IMR-90 (cell line): Measurements from ENCODE around the gene MSL3B.

Experiments used
- ATAC-seq: fragments of 200-7000 bp; cut with Tn5 transposase; 2 replicates; pipeline ENCODE4 v1.9.1; 2020; ENCODE audit warnings: low read depth, mild to moderate bottlenecking, moderate library complexity
- BruUV-seq: library from RNA; stranded (reverse); fragments of 400-500 nt; replicated peaks from 2 replicates; lab custom pipeline; 2021; lab: Mats Ljungman, UMichigan
- CTCF ChIA-PET: fragments of 300-600 bp; formaldehyde crosslinking; extraction: SDS; loops from one replicate; lab custom pipeline; 2021; ENCODE audit warnings: antibody characterized with exemption; lab: Yijun Ruan, JAX
- POLR2A ChIA-PET: fragments of 300-600 bp; sonication (Branson Sonifier 250); formaldehyde crosslinking; loops from one replicate; lab custom pipeline; 2022; ENCODE audit warnings: antibody characterized with exemption; ENCODE audit not compliant: unreplicated experiment; lab: Charles Lee
- DNase-seq: peaks from one replicate; pipeline ENCODE4 v3.0.0; 2013
- H2AFZ ChIP-seq: replicated peaks from 2 replicates; pipeline ENCODE3; 2013; ENCODE audit warnings: low read length, mild to moderate bottlenecking; ENCODE audit not compliant: poor library complexity
- H2AK5ac ChIP-seq: 2 replicates; pipeline ENCODE4 v1.6.1; 2013; ENCODE audit warnings: low read depth, low read length, inconsistent platforms
- H2AK9ac ChIP-seq: replicated peaks from 2 replicates; pipeline ENCODE3; 2013; ENCODE audit warnings: mild to moderate bottlenecking, low read depth, low read length, moderate library complexity; ENCODE audit not compliant: poor library complexity
- H2BK120ac ChIP-seq: 2 replicates; pipeline ENCODE4 v1.6.1; 2013; ENCODE audit warnings: low read depth, low read length, inconsistent platforms
- H2BK15ac ChIP-seq: 3 replicates; pipeline ENCODE4 v1.6.1; 2013; ENCODE audit warnings: low read depth, low read length, inconsistent platforms
- H2BK20ac ChIP-seq: 2 replicates; pipeline ENCODE4 v1.6.1; 2013; ENCODE audit warnings: low read depth, mild to moderate bottlenecking, inconsistent platforms, low read length, moderate library complexity
- H2BK5ac ChIP-seq: 2 replicates; pipeline ENCODE4 v1.6.1; 2013; ENCODE audit warnings: mild to moderate bottlenecking, low read depth, low read length, inconsistent platforms; ENCODE audit not compliant: poor library complexity, severe bottlenecking
- H3K14ac ChIP-seq: replicated peaks from 2 replicates; pipeline ENCODE4 v1.6.1; 2013; ENCODE audit warnings: low read depth, low read length, inconsistent platforms
- H3K18ac ChIP-seq: 2 replicates; pipeline ENCODE4 v1.6.1; 2013; ENCODE audit warnings: low read depth, low read length, control low read depth
- H3K23ac ChIP-seq: 2 replicates; pipeline ENCODE4 v1.6.1; 2013; ENCODE audit warnings: low read depth, low read length, inconsistent platforms
- H3K27ac ChIP-seq: 2 replicates; pipeline ENCODE4 v1.5.1; 2013; ENCODE audit warnings: mild to moderate bottlenecking, control low read depth, low read length; ENCODE audit not compliant: insufficient read depth
- H3K27me3 ChIP-seq: 2 replicates; pipeline ENCODE4 v1.6.1; 2013; ENCODE audit warnings: low read length; ENCODE audit not compliant: control insufficient read depth, insufficient read depth
- H3K36me3 ChIP-seq: 2 replicates; pipeline ENCODE4 v1.6.1; 2013; ENCODE audit warnings: low read length, mixed read lengths; ENCODE audit not compliant: control insufficient read depth, insufficient read depth
- H3K4ac ChIP-seq: 2 replicates; pipeline ENCODE4 v1.6.1; 2013; ENCODE audit warnings: low read depth, low read length, inconsistent platforms
- H3K4me1 ChIP-seq: 2 replicates; pipeline ENCODE4 v1.6.1; 2013; ENCODE audit warnings: low read length, mixed read lengths; ENCODE audit not compliant: control insufficient read depth, insufficient read depth
- H3K4me2 ChIP-seq: 2 replicates; pipeline ENCODE4 v1.6.1; 2013; ENCODE audit warnings: low read depth, mild to moderate bottlenecking, control low read depth, low read length, moderate library complexity
- H3K4me3 ChIP-seq: 2 replicates; pipeline ENCODE4 v1.5.1; 2013; ENCODE audit warnings: low read depth, mild to moderate bottlenecking, control low read depth, low read length, moderate library complexity; ENCODE audit not compliant: insufficient read depth
- H3K56ac ChIP-seq: 2 replicates; pipeline ENCODE4 v1.6.1; 2013; ENCODE audit warnings: low read length, inconsistent platforms; ENCODE audit not compliant: insufficient read depth; ENCODE audit errors: extremely low read depth
- H3K79me1 ChIP-seq, 2 experiments: 2 replicates each; pipeline ENCODE4 v1.6.1; 2013; ENCODE audit warnings: low read length in 2 of 2, inconsistent platforms in 1 of 2, low read depth in 1 of 2
- H3K9ac ChIP-seq: 2 replicates; pipeline ENCODE4 v1.6.1; 2013; ENCODE audit warnings: low read depth, low read length, control low read depth
- H3K9me1 ChIP-seq: 2 replicates; pipeline ENCODE4 v1.6.1; 2013; ENCODE audit warnings: low read length, inconsistent platforms; ENCODE audit not compliant: insufficient read depth
- H3K9me3 ChIP-seq: 2 replicates; pipeline ENCODE4 v1.6.1; 2013; ENCODE audit warnings: low read length; ENCODE audit not compliant: control insufficient read depth, insufficient read depth
- H4K20me1 ChIP-seq: 2 replicates; pipeline ENCODE4 v1.6.1; 2013; ENCODE audit warnings: low read length, inconsistent platforms; ENCODE audit not compliant: insufficient read depth
- H4K5ac ChIP-seq: 2 replicates; pipeline ENCODE4 v1.6.1; 2013; ENCODE audit warnings: mild to moderate bottlenecking, low read depth, low read length, control low read depth
- H4K8ac ChIP-seq, 2 experiments: 2 replicates each; pipeline ENCODE4 v1.6.1; 2013; ENCODE audit warnings: low read depth in 2 of 2, low read length in 2 of 2, control low read depth in 1 of 2, inconsistent platforms in 1 of 2
- H4K91ac ChIP-seq: 2 replicates; pipeline ENCODE4 v1.6.1; 2013; ENCODE audit warnings: low read depth, low read length, inconsistent platforms; ENCODE audit not compliant: insufficient read depth
- BHLHE40 ChIP-seq: fragments of 150-350 bp; IDR thresholded peaks from 2 replicates; pipeline ENCODE4 v1.6.1; 2016; ENCODE audit warnings: mild to moderate bottlenecking, low read depth, low read length
- CEBPB ChIP-seq: IDR thresholded peaks from 2 replicates; pipeline ENCODE4 v1.6.1; 2012; ENCODE audit warnings: low read depth, low read length, improper control_type of control experiment
- CHD1 ChIP-seq: IDR thresholded peaks from 2 replicates; pipeline ENCODE4 v1.6.1; 2012; ENCODE audit warnings: low read depth, low read length, improper control_type of control experiment
- ELK1 ChIP-seq: fragments of 150-350 bp; IDR thresholded peaks from 2 replicates; pipeline ENCODE4 v1.6.1; 2016; ENCODE audit warnings: low read depth, mild to moderate bottlenecking, low read length, moderate library complexity, borderline replicate concordance
- FOS ChIP-seq: fragments of 150-350 bp; IDR thresholded peaks from 2 replicates; pipeline ENCODE4 v1.6.1; 2016; ENCODE audit warnings: low read depth, low read length
- MAFK ChIP-seq: IDR thresholded peaks from 2 replicates; pipeline ENCODE4 v1.6.1; 2012; ENCODE audit warnings: low read depth, low read length, improper control_type of control experiment
- MAZ ChIP-seq: IDR thresholded peaks from 2 replicates; pipeline ENCODE4 v1.6.1; 2012; ENCODE audit warnings: low read depth, mild to moderate bottlenecking, low read length, improper control_type of control experiment, moderate library complexity, borderline replicate concordance
- MXI1 ChIP-seq: IDR thresholded peaks from 2 replicates; pipeline ENCODE4 v1.6.1; 2012; ENCODE audit warnings: low read depth, mild to moderate bottlenecking, low read length, moderate library complexity, borderline replicate concordance
- NFE2L2 ChIP-seq: fragments of 150-350 bp; IDR thresholded peaks from 2 replicates; pipeline ENCODE4 v1.6.1; 2016; ENCODE audit warnings: low read depth, mild to moderate bottlenecking, low read length
- POLR2A ChIP-seq: IDR thresholded peaks from 2 replicates; pipeline ENCODE4 v1.6.1; 2012; ENCODE audit warnings: mild to moderate bottlenecking, low read depth, low read length
- RAD21 ChIP-seq: IDR thresholded peaks from 2 replicates; pipeline ENCODE4 v1.6.1; 2012; ENCODE audit warnings: low read length, improper control_type of control experiment
- RCOR1 ChIP-seq: IDR thresholded peaks from 2 replicates; pipeline ENCODE4 v1.6.1; 2012; ENCODE audit warnings: mild to moderate bottlenecking, low read length, improper control_type of control experiment; ENCODE audit not compliant: insufficient replicate concordance
- RFX5 ChIP-seq: IDR thresholded peaks from 2 replicates; pipeline ENCODE4 v1.8.0; 2012; ENCODE audit warnings: low read depth, mild to moderate bottlenecking, low read length, moderate library complexity
- SMC3 ChIP-seq: fragments of 150-350 bp; IDR thresholded peaks from 2 replicates; pipeline ENCODE4 v1.6.1; 2016; ENCODE audit warnings: low read depth, mild to moderate bottlenecking, antibody characterized with exemption, low read length, moderate library complexity
- USF2 ChIP-seq: fragments of 150-350 bp; IDR thresholded peaks from 2 replicates; pipeline ENCODE4 v1.6.1; 2017; ENCODE audit warnings: mild to moderate bottlenecking, antibody characterized with exemption, low read length, low read depth
- WGBS, 2 experiments: methylation state at CpG; one replicate each; pipeline versions ENCODE4 v1.1.5 to v1.1.7; 2013; ENCODE audit warnings: missing lambda C conversion rate in 2 of 2; ENCODE audit not compliant: insufficient read length in 1 of 2; ENCODE audit errors: extremely low coverage in 2 of 2; 5-methylcytosine and 5-hydroxymethylcytosine counted together
- dilution Hi-C: fragments of 300-500 bp; cut with HindIII; formaldehyde crosslinking; loops from one replicate; pipeline ENCODE4 v1.14.3; 2018; ENCODE audit warnings: low sequenced_read_pairs; ENCODE audit not compliant: unreplicated experiment
- in situ Hi-C: fragments of 300-500 bp; cut with MboI; formaldehyde crosslinking; loops from 3 replicates; pipeline ENCODE4 v1.14.3; 2019; ENCODE audit warnings: low sequenced_read_pairs, inconsistent platforms, mixed read lengths
- intact Hi-C: fragments of 100-400 bp; cut with micrococcal nuclease; formaldehyde crosslinking; loops from 2 replicates; pipeline ENCODE4 v1.10.0; 2022
- TF ChIP-seq, protein P1 (sequence below): conservative IDR thresholded peaks from 2 replicates; pipeline ENCODE4 v1.5.1; 2012; ENCODE audit warnings: mild to moderate bottlenecking, low read depth, low read length, improper control_type of control experiment

MSL3B gene

GRCh38 chr2:233844064-233844807 is 23.9 kb downstream of the MSL3B start:
- no peaks in the 10 kb centered on the region for H3K4me1 ChIP-seq
- no peak overlapping the region for H2AK9ac ChIP-seq
- no peak overlapping the region for H2AK5ac ChIP-seq
- 80% methylated on average over 5 of the region's 19 CpGs; no CpG with 5 or more reads in 1 of the 2 experiments for WGBS, 2 experiments
- H3K36me3 ChIP-seq = peaks cover 28% of the 10 kb centered on the region
- BruUV-seq = no TSS peak
- no peak overlapping the region for H3K18ac ChIP-seq
- H2BK120ac ChIP-seq = no peak overlapping the region
- no peak overlapping the region for H3K4me2 ChIP-seq
- no peak overlapping the region for H2BK20ac ChIP-seq
- H4K91ac ChIP-seq = no peak overlapping the region
- H3K9me1 ChIP-seq = 0 out of 2 replicates have a peak, but pooled peaks cover 3% of the 10 kb centered on the region
- dilution Hi-C loops = no loop called here
- no peak overlapping the region for H4K8ac ChIP-seq
- in situ Hi-C loops = loop anchor here (25.0 kb wide), 1 partner anchor 382 kb away; no protein-coding TSS in a partner anchor
- POLR2A ChIA-PET = no interaction called here
- H4K20me1 ChIP-seq = peaks cover 18% of the 10 kb centered on the region
- H2AFZ ChIP-seq = no peak overlapping the region
- no peak for ATAC-seq
- no peak overlapping the region for H3K23ac ChIP-seq
- H3K27ac ChIP-seq = no peak overlapping the region
- no peak overlapping the region for H3K14ac ChIP-seq
- TF ChIP-seq CHD1 = no peak
- TF ChIP-seq RFX5 = no peak
- no peak for TF ChIP-seq MAFK
- TF ChIP-seq MAZ = no peak
- TF ChIP-seq MXI1 = no peak
- TF ChIP-seq RCOR1 = no peak
- TF ChIP-seq FOS = no peak
- TF ChIP-seq POLR2A = no peak
- no peak for TF ChIP-seq ELK1
- no peak for TF ChIP-seq NFE2L2
- TF ChIP-seq RAD21 = no peak
- TF ChIP-seq BHLHE40 = no peak
- no peak for TF ChIP-seq USF2
- no peak for TF ChIP-seq CEBPB
- TF ChIP-seq, protein P1, sequence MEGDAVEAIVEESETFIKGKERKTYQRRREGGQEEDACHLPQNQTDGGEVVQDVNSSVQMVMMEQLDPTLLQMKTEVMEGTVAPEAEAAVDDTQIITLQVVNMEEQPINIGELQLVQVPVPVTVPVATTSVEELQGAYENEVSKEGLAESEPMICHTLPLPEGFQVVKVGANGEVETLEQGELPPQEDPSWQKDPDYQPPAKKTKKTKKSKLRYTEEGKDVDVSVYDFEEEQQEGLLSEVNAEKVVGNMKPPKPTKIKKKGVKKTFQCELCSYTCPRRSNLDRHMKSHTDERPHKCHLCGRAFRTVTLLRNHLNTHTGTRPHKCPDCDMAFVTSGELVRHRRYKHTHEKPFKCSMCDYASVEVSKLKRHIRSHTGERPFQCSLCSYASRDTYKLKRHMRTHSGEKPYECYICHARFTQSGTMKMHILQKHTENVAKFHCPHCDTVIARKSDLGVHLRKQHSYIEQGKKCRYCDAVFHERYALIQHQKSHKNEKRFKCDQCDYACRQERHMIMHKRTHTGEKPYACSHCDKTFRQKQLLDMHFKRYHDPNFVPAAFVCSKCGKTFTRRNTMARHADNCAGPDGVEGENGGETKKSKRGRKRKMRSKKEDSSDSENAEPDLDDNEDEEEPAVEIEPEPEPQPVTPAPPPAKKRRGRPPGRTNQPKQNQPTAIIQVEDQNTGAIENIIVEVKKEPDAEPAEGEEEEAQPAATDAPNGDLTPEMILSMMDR = no peak
- TF ChIP-seq SMC3 = no peak
- H3K56ac ChIP-seq = no peak overlapping the region
- H3K9ac ChIP-seq = no peak overlapping the region
- no peaks in the 10 kb centered on the region for H3K27me3 ChIP-seq
- intact Hi-C loops = no loop called here
- peaks cover 49 to 63% of the 10 kb centered on the region in 2 experiments for H3K79me1 ChIP-seq
- H2BK5ac ChIP-seq = no peak overlapping the region
- no peak overlapping the region for H3K4ac ChIP-seq
- CTCF ChIA-PET = no interaction called here
- no peak overlapping the region for H3K4me3 ChIP-seq
- DNase-seq = no peak
- no peak overlapping the region for H2BK15ac ChIP-seq
- no peaks in the 10 kb centered on the region for H3K9me3 ChIP-seq
- H4K5ac ChIP-seq = no peak overlapping the region
